ENCODE data around the gene LMX1A.

LMX1A gene

DNA sequence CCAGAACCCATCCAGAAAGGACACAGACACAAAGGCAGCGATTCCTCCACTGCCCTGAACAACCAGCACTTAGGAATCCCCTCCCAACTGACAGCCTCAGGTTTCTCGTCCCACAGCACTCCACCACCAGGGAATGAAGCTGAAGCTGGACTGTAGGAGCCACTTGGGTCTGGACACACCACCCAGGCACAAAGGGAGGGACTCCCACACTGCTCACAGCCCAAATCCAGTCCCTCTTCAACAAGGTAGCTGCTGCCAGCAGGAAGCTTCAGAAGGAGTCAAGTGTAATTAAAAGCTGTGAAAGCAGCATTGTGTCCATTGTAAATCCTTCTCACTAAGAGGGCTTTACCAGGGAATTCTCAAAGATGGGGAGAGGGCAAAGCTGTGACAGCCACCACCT lies 29.0 kb downstream of the LMX1A start:
- H3K4me3 ChIP-seq (ENCODE audit: low read length): no peak overlapping the region
- TF ChIP-seq, protein P1, sequence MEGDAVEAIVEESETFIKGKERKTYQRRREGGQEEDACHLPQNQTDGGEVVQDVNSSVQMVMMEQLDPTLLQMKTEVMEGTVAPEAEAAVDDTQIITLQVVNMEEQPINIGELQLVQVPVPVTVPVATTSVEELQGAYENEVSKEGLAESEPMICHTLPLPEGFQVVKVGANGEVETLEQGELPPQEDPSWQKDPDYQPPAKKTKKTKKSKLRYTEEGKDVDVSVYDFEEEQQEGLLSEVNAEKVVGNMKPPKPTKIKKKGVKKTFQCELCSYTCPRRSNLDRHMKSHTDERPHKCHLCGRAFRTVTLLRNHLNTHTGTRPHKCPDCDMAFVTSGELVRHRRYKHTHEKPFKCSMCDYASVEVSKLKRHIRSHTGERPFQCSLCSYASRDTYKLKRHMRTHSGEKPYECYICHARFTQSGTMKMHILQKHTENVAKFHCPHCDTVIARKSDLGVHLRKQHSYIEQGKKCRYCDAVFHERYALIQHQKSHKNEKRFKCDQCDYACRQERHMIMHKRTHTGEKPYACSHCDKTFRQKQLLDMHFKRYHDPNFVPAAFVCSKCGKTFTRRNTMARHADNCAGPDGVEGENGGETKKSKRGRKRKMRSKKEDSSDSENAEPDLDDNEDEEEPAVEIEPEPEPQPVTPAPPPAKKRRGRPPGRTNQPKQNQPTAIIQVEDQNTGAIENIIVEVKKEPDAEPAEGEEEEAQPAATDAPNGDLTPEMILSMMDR (conservative IDR thresholded peaks at IDR 0.05; ENCODE audit: low read depth, low read length): no peak
- no peak for DNase-seq (ENCODE audit: low read depth)

DNA sequence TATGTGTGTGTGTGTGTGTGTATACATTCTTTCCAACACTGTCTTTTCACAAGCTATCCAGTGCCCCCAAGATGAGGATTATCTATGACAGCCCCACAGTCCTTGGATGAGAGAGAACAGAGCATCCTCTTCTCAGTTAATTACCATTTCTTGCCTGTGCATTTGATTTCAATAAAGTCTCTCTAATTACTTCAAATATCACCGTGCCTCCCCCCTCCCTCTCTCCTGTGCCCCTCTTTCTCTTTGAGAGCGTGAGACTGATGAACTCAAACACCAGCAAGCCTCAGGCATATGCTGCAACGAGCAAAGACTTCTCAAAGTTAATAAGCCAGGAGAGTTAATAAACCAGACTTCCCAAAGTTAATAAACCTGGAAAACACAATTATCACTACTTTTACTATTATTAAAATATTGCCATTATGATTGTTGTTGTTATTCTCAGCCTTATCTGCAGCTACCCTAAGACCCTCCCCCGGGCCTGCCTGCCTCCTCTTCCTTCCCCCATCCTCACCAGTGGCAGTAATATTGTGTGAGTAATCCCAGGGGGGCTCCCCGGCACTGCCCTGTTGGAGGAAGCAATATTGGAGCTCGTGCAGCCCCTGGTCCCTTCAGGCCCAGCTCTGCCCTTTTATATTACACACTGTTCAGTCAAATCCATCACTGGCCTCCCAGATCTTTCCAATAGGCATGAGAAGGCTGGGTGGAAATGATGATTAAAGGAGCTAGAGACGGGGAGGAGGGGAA lies 30.9 kb downstream of the LMX1A start:
- TF ChIP-seq, protein P1 (conservative IDR thresholded peaks at IDR 0.05; ENCODE audit: low read depth, low read length): no peak
- no peak overlapping the region for H3K4me3 ChIP-seq (ENCODE audit: low read length)
- DNase-seq (ENCODE audit: low read depth): no peak

DNA sequence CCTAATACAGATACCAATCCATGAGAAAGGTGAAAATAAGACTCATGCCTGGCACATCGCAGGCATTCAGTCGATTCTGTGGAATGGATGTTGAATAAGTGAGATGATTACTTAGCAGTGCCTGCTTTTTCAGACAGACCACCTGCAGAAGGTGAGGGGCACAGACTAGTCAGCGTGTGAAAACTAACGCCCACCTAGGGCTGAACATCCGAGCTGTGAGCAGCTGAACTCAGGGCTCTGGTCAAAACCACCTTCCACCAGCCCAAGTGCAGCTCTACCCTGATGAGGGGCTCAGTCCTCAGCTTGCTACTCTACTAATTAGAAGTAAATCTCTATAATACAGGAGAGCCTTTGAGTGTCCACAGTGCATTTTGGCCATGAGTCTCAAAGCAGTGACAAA lies 32.5 kb downstream of the LMX1A start:
- DNase-seq (ENCODE audit: low read depth): no peak
- TF ChIP-seq, protein P1 (conservative IDR thresholded peaks at IDR 0.05; ENCODE audit: low read depth, low read length): no peak
- H3K4me3 ChIP-seq (ENCODE audit: low read length): no peak overlapping the region

DNA sequence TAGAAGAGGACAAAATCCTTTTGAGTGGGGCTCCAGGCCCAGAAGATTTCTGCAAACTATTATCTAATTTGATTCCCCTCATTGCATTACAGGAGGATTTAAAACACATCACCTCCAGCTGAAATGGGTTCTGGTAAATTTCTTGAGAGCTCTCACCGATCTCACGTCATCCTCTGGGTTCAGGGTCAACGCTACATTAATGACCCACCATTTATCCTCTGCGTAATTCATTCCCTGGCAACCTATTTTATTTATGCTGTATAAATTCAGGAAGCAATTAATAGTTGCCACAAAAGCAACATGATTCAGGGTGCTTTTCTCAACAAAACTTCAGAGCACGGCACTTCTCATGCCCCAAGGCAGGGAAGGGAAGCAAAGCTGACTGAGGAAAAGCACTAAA lies 38.9 kb downstream of the LMX1A start:
- TF ChIP-seq, protein P1 (conservative IDR thresholded peaks at IDR 0.05; ENCODE audit: low read depth, low read length): no peak
- no peak for DNase-seq (ENCODE audit: low read depth)
- no peak overlapping the region for H3K4me3 ChIP-seq (ENCODE audit: low read length)

DNA sequence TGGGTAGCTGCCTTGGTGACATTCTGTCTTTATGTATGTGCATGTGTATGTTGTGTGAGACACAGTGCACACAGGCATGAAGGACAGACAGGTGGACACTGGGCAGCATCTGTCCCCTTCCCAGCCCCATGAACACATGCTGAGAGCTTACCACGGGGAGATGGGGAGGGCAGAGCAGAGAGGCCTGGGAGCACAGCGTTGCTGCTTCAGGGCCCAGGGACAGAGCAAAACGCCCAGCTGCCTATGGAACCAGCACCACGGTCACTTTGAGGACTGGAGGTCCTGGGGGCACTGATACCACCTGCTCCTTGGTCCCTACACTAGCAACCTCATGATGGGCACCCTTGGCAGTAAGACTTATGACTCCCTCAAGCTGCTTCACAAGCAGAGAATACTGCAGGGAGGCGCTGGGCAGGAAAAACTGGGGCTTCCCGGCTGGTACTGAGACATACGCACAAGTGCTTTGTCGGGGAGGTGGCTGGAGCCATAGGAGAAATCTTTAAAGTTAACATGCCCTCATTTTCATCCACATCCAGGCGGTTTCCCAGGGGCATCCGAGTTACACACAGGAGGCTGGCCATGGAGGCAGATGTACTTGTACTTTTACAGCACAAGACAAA lies 40.3 kb downstream of the LMX1A start:
- TF ChIP-seq, protein P1 (conservative IDR thresholded peaks at IDR 0.05; ENCODE audit: low read depth, low read length): no peak
- no peak overlapping the region for H3K4me3 ChIP-seq (ENCODE audit: low read length)
- DNase-seq (ENCODE audit: low read depth): no peak

DNA sequence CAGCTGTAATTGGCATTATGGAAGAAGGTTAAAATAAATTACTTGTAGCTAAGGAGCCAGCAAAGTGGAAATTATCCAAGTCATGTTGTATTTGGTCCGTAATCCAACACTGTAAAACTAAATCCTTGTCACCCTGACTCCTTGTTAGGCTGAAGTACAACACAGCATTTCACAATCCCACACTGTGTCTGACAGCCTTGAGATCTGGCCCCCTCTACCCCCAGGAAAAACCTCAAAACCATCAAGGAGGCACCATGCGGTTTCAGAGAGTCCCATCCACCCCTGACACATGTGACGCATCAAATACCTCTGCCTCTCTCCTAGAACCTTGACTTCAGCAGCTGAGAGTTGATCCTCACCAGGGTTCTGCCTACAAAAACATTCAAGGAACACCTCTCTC lies 41.0 kb downstream of the LMX1A start:
- no peak for DNase-seq (ENCODE audit: low read depth)
- H3K4me3 ChIP-seq (ENCODE audit: low read length): no peak overlapping the region
- TF ChIP-seq, protein P1 (conservative IDR thresholded peaks at IDR 0.05; ENCODE audit: low read depth, low read length): no peak

DNA sequence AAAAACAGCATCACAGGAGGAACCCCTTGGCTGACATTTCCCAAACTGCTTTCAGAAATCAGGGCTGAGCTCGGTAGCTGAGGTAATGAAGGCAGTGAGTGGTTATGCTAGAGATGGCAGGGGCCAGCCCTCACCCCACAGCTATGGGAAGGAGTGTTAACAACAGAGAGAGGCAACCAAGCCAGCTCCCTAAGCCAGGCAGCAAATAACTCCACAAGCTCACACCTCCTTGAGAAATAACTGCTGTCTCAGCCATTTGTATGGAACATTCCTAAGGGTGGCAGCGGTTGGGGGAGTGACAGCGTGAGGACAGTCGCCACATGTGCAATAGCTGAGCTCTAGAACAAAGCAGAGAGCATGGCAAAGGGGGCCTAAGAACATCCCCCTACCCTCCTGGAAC lies 42.6 kb downstream of the LMX1A start:
- no peak overlapping the region for H3K4me3 ChIP-seq (ENCODE audit: low read length)
- TF ChIP-seq, protein P1 (conservative IDR thresholded peaks at IDR 0.05; ENCODE audit: low read depth, low read length): no peak
- DNase-seq (ENCODE audit: low read depth): no peak
